ENCODE measurements around the gene PNN. TPM values are rescaled to one million over a fixed set of nuclear protein-coding genes. Genes with fewer than 3 reads are reported as not detected.

PNN gene
- total RNA-seq, 1 experiment from 2014 or later, result 65.8 TPM

DNA sequence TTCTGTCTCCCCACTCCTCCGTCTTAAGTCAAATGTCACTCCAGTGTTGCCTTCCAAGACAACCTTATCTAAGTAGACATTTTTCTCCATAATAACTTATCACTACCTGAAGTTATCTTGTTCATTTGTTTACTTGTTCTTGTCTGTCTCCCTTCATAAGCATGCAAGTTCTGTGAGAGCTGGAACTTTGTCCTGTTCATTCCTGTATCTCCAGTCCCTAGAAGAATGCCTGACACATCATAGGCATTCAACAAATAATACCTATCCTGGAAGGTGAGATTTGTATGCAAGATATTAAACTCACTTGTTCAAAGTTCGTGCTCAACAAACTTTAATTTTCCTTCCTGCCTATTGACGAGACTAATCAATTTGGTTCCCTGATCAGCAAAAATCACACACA lies 53.0 kb downstream of the PNN start:
- DNase-seq, result no peak
- H3K9me3 ChIP-seq (ENCODE audit: insufficient read depth, low read depth), result no peaks in the 10 kb centered on the region
- no peaks in the 10 kb centered on the region for H3K79me2 ChIP-seq (ENCODE audit: low read depth)
- ChIA-PET POLR2A (ENCODE audit: unreplicated experiment) (no interaction called here), CTCF (no interaction called here)
- H3K9me2 ChIP-seq (ENCODE audit: insufficient read depth), result no peaks in the 10 kb centered on the region
- H2AFZ ChIP-seq, result no peak overlapping the region
- H3K4me1 ChIP-seq (replicated peaks; ENCODE audit: insufficient read depth), result no peaks in the 10 kb centered on the region
- H3F3A ChIP-seq (ENCODE audit: insufficient read depth, low read depth), result no peaks in the 10 kb centered on the region
- H3K27ac ChIP-seq, result no peak overlapping the region
- no TSS peak for BruUV-seq (replicated peaks)
- no peaks in the 10 kb centered on the region for H4K20me1 ChIP-seq (ENCODE audit: insufficient read depth)
- H3K4me3 ChIP-seq, result no peak overlapping the region
- H3K27me3 ChIP-seq (ENCODE audit: insufficient read depth, low read depth), result no peaks in the 10 kb centered on the region
- intact Hi-C loops (cut with micrococcal nuclease; ENCODE audit: unreplicated experiment), result no loop called here
- TF ChIP-seq CTCF (conservative IDR thresholded peaks at IDR 0.05) (no peak), EZH2 (IDR thresholded peaks at IDR 0.05; ENCODE audit: low read depth) (no peak)
- no peak overlapping the region for H3K4me2 ChIP-seq
- no peaks in the 10 kb centered on the region for H3K36me3 ChIP-seq (ENCODE audit: low read depth)

GRCh38 chr14:39228509-39229221 lies 53.6 kb downstream of the PNN start:
- POLR2A ChIA-PET (ENCODE audit: unreplicated experiment), result no interaction called here
- CTCF ChIA-PET, result no interaction called here
- TF ChIP-seq CTCF (conservative IDR thresholded peaks at IDR 0.05), result no peak
- no peak overlapping the region for H2AFZ ChIP-seq
- H3K27me3 ChIP-seq (ENCODE audit: insufficient read depth, low read depth), result no peaks in the 10 kb centered on the region
- H3K9me3 ChIP-seq (ENCODE audit: insufficient read depth, low read depth), result no peaks in the 10 kb centered on the region
- no peak overlapping the region for H3K4me3 ChIP-seq
- no peaks in the 10 kb centered on the region for H3K9me2 ChIP-seq (ENCODE audit: insufficient read depth)
- H4K20me1 ChIP-seq (ENCODE audit: insufficient read depth), result no peaks in the 10 kb centered on the region
- intact Hi-C loops (cut with micrococcal nuclease; ENCODE audit: unreplicated experiment), result no loop called here
- no peaks in the 10 kb centered on the region for H3F3A ChIP-seq (ENCODE audit: insufficient read depth, low read depth)
- BruUV-seq (replicated peaks), result no TSS peak
- no peaks in the 10 kb centered on the region for H3K79me2 ChIP-seq (ENCODE audit: low read depth)
- H3K36me3 ChIP-seq (ENCODE audit: low read depth), result no peaks in the 10 kb centered on the region
- no peak overlapping the region for H3K27ac ChIP-seq
- no peak overlapping the region for H3K4me2 ChIP-seq
- DNase-seq, result no peak
- no peaks in the 10 kb centered on the region for H3K4me1 ChIP-seq (replicated peaks; ENCODE audit: insufficient read depth)

DNA sequence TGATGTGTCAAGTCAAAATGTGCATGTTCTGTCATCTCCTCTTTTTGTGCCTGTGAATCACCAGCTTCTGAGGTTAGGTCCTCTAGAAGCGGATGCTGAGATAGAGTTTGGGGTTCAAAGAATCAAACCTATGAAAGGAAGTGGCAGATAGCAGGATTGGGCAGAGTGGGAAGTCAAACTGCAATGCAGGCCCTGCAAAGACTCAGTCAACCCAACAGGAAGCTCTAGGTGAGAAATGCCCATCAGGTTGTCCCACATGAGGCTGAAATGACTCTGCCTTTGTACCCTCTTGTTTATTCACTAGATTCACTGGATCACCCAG lies 54.1 kb downstream of the PNN start:
- no peak for TF ChIP-seq EZH2 (IDR thresholded peaks at IDR 0.05; ENCODE audit: low read depth)
- TF ChIP-seq CTCF (conservative IDR thresholded peaks at IDR 0.05), result no peak
- intact Hi-C loops (cut with micrococcal nuclease; ENCODE audit: unreplicated experiment), result no loop called here
- no TSS peak for BruUV-seq (replicated peaks)
- Histone ChIP-seq H2AFZ (no peak overlapping the region), H3K9me2 (ENCODE audit: insufficient read depth) (no peaks in the 10 kb centered on the region), H3K27me3 (ENCODE audit: insufficient read depth, low read depth) (no peaks in the 10 kb centered on the region), H3K4me3 (no peak overlapping the region), H3F3A (ENCODE audit: insufficient read depth, low read depth) (no peaks in the 10 kb centered on the region), H3K79me2 (ENCODE audit: low read depth) (no peaks in the 10 kb centered on the region), H3K36me3 (ENCODE audit: low read depth) (no peaks in the 10 kb centered on the region), H3K9me3 (ENCODE audit: insufficient read depth, low read depth) (no peaks in the 10 kb centered on the region), H4K20me1 (ENCODE audit: insufficient read depth) (no peaks in the 10 kb centered on the region), H3K4me1 (replicated peaks; ENCODE audit: insufficient read depth) (no peaks in the 10 kb centered on the region), H3K27ac (no peak overlapping the region), H3K4me2 (no peak overlapping the region)
- DNase-seq, result no peak
- CTCF ChIA-PET, result no interaction called here
- POLR2A ChIA-PET (ENCODE audit: unreplicated experiment), result no interaction called here
